Right hindlimb (tissue), 1 donor: ENCODE measurements around the gene VOPP1.
A peak's percentile ranks its signal among the peaks of the same experiment; 100 is the strongest.
"Not testable (repeated sequence)": the region's sequence is repeated elsewhere in the genome, so short reads cannot be mapped to it uniquely, and the experiment has no call there.

Experiments used
- DNase-seq: peaks from one replicate; pipeline ENCODE4 v3.0.0-alpha.2; 2018

VOPP1 gene

GRCh38 chr7:55484834-55485233, 87.5 kb downstream of the VOPP1 start:
- DNase-seq = no peak

DNA sequence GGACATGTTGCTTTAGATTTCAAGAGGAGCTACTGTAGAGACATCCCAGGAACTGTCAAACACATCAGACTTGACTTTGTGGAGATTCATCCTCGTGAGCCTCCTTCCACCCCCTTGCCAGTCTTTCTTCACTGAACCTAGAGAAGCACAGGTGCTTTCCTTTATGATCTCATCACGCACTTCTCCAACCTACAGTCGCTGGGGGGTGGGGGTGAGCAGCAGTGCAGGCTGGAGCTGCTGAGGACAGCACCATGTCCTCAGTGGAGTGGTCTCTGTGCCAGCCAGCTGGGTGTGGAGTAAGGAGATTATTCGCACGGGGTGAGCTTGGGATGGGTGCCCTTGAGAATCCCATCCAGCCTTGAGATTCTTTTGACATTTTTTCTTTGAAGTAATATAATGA, 88.1 kb downstream of the VOPP1 start:
- DNase-seq = no peak

DNA sequence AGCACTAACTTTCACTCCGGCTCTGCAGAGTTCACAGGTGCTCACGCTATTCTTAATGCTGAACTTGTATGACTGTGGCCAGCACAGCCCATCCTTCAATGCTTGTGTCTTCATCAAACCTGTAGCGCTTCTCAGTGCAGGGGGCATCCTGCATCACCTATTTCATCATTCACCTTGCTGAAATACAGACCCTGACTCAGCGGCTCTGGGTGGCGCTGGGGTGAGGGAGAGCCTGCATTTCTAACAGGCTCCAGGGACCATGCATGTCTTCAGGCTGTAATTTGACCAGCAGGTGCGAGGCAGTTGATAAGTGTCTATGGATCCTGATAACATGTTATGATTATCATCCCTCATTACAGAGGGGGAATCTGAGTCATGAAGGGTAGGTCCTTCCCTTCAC, 89.3 kb downstream of the VOPP1 start:
- no peak for DNase-seq

DNA sequence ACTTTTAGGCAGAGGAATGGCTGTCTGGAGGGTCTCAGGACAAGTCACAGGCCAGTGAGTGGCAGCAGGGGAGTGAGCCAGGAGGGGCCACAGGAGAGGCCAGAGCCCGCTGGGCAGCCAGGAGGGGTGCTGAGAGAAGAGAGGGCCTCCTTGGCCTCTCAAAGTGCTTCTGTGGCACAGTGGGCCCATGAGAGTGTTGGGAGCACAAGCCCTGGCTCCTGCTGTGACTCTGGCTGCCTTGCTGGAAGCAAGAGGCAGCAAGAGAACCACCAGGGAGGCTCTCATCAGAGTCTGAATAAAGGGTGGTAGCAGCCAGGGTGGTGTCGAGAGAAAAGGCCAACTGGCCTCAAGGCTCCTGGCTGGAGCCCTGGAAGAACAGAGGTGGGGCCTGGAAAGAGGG, 91.1 kb downstream of the VOPP1 start:
- no peak for DNase-seq

- DNase-seq = no peak
Measured at GRCh38 chr7:55478700-55479099, 93.6 kb downstream of the VOPP1 start.

DNA sequence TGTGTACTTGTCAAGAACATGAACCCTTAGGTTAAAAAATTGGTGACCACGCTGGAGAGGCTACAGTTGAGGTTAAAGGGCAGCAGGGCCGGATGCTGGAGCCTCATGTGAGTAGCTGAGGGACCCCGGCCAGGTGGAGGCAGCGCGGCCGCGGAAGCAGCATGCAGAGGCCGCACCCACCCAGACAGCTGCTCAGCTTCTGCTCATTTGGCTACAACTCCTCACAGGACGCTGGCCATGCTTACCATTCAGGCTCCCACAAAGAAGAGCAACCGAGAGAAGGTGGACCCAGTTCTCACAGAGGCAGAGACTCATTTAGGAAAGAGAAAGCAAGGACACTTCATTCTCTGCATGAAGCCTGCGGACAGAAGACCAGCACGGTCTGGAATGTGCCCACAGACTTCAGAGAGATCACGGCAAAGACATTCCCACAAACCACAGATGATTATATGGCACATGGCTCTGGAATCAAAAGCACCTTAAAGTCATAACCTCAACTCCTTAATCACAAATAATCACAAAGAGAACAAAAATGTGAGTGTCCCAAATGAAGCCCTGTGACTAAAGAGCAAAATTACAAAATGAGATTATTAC, 94.4 kb downstream of the VOPP1 start:
- no peak for DNase-seq

GRCh38 chr7:55476852-55477780, 95.2 kb downstream of the VOPP1 start:
- no peak for DNase-seq

DNA sequence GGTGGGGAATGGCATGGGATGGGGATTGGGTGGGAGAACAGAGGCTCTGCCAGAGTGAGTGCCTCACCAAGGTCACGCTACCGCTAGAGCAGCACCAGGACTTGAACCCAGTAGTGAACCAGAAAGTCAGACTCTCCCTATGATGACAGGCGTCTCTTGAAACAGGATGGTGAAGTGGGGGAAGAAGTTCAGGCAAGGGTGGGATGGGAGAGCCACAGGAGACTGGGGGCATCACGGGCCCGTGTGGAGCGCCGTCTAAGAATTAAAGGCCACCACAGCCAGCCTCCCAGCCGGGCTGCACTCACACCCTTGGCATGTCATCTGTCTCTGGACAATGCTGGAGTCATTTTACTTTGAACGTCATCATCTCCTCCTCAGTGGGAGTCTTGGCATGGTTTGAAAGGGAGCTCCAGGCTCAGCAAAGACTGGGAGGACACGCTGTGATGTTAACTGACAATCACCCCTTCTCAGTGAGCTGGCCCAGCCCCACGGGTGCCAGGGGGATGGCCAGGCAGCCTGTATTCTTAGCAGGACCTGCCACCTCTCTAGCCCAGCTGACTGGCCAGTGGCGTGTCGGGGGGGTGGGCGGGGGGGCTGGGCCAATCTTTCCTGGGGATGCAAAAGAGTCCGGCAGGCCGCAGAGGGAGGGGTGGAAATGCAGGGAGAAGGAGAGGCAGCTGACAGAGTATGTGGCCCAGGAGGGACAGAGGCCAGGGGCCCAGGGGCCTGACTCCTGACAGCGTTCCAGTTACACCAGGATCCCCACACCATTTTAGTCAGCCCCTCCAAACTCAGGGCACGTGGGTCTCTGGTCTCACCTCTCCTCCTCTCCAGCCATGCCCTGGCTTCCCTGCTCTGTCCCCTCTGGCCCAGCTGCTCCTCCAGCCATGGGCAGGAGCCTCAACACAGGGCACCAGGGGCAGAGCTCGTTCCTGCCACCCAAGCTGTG, 96.2 kb downstream of the VOPP1 start:
- no peak for DNase-seq

GRCh38 chr7:55474944-55475854, 97.1 kb downstream of the VOPP1 start:
- no peak for DNase-seq

DNA sequence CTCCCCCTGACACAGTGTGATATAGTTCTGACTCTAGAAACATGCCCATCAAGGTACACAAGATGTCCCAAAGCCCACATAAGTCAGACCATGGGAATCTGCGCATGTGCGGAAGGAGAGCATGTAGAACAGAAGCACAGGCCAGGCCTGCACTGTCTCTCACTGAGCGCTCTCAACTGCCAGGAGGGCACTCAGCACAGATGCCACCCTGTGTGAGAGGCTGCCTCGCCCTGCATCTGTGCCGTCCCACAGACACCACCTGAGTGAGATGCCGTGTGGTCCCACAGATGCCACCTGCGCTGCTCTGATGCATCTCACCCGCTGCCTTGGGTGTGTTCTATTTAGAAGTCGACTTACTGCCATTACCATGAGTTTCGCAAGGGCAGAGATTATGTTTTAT, 98.4 kb downstream of the VOPP1 start:
- DNase-seq = no peak

- peak; percentile 12 for DNase-seq
Measured at GRCh38 chr7:55472928-55473725, 99.2 kb downstream of the VOPP1 start.

DNA sequence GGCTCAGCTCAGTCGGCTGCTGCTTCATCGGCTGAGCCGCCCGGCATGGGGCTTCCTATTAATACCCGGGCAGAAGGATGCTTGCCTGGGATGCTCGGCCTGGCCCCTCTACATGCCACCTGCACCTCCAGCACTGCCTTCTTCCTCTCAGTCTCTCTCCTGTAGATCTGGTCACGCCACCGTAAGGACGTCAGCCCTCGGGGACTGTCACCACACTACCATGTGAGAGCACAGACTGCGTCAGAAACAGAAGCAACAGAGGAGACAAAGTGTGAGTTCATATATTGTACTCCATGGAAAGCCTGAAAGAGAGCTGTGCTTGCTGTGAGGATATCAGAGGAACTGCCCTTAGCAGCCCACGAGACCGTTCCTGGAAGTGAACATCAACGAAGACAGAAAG, 99.9 kb downstream of the VOPP1 start:
- not testable (repeated sequence) for DNase-seq

DNA sequence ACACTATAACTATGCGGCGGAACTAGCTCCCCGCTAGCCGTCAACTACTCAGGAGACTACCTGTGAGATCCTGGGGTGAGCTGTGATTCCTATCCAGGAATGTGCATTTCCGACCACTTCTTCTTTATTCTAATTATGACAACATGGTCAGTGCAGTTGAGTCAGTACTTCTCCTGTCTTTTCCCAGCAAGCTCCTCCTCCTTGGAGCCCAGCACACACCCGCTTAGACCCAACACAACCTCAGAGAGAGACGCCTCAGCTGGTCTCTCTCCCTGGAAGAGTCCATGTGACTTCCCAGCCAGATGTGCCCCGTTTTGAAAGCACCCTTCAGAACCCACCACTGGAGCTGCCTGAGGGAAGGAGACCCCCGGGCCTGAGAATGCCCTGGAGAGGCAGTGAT, 100.7 kb downstream of the VOPP1 start:
- DNase-seq = not testable (repeated sequence)

DNA sequence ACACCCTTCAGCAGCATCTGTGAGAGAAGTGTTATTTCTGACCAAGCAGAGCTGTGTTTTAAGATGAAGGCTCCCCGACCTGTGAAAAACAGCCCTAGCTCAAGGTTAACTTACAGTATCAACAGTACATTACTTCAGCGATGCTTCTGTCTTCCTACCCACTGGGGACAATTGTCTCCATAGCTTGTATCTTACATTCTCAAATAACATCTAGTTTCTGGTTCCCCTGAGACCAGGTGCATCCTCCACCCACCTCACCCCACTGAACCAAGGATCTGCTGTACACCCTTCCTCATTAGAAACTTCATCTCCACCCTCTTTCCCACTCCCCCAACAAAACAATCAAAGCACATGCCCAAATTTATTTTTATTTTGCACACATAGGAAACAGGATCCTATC, 102.0 kb downstream of the VOPP1 start:
- DNase-seq = no peak

DNA sequence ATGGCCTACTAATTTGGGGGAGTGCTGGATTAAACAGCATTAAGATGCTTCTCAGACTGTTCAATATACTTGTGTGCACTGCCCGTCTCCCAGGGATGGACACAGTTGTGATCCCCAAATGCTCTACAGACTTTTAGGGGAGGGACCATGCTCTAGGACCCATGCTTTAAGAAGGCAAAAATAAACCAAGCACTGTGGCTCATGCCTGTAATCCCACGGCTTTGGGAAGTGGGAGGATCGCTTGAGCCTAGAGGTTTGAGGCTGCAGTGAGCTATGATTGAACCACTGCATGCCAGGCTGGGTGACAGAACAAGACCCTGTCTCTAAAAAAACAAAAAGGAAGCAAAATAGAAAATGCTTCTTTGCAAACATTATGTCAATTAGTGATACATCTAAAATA, 102.6 kb downstream of the VOPP1 start:
- no peak for DNase-seq

DNA sequence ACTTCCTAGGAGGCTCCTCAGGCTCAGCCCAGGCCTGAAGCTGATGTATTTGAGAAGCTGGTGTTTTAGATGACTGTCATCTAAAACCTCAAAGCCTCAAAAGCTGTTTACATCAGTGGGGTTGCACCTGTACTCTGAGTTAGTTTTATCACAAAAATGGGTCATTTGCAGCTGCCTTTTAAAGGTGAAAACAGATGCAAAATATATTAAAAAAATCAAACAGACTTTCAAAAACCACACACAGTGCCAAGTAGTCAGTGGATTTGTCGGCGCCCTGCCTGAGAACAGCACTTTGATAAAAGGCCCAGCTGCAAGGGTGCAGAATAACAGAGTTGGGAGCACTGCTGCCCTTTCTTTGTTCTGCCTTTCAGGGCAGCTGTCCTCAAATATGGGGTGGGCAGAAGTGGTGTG, 103.0 kb downstream of the VOPP1 start:
- DNase-seq = no peak

DNA sequence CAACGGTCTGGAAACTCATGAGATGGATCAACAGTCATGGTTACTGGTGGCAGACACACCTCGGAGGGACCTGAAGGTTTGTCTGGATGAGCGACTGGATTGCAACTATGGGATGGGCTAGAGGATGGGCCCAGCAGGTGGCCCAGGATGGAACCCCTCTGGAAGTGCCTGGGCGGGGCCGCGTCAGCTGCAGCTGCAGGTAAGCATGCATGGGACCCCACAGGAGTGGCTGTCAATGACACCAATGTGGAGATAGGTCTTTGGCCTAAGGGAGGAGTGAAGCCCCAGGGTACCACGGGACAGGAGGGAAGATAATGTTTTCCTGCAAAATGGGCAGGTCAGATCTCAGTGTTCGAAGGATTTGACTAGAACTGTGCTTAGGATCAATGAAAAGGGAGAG, 103.8 kb downstream of the VOPP1 start:
- DNase-seq = no peak

GRCh38 chr7:55467047-55467593, 105.2 kb downstream of the VOPP1 start:
- DNase-seq = no peak

DNA sequence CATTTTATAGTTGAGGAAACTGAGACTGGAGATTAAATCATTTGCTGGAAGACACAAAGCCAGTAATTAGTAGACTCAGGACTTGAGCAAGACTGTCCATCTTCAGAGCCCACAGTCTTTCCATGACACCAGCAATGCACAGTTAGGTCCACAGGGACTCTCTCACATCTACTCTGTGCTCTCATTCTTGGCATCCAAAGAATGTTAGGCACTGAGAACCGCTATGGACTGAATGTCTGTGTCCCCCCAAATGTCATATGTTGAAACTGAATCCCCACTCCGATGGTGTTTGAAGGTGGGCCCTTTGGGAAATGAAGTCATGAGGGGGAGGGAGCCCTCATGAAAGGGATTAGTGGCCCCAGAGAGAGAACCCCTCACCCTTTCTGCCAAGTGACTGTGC, 106.6 kb downstream of the VOPP1 start:
- no peak for DNase-seq

GRCh38 chr7:55464422-55464821, 107.9 kb downstream of the VOPP1 start:
- no peak for DNase-seq

- no peak for DNase-seq
Measured at GRCh38 chr7:55463686-55464262, 108.5 kb downstream of the VOPP1 start.
